Tibial nerve (tissue), 4 donors: Measurements from ENCODE around the gene SOCS7.

Source experiments
- EP300 ChIP-seq, 2 donors: sonication (generic); formaldehyde crosslinking; IDR thresholded peaks; one replicate each; pipeline ENCODE4 v1.6.1; 2017; ENCODE audit warnings: antibody characterized with exemption in 2 of 2, mild to moderate bottlenecking in 1 of 2
- TF ChIP-seq, protein P1 (sequence below), 5 experiments: fragments of 200-600 bp in 3 of 5; fragments of 450-650 bp in 2 of 5; sonication (generic) in 3 of 5; IDR thresholded peaks; one replicate each; pipeline ENCODE4 v1.5.1; 2016 to 2019; ENCODE audit warnings: antibody characterized with exemption in 5 of 5, mild to moderate bottlenecking in 3 of 5, moderate library complexity in 2 of 5

DNA sequence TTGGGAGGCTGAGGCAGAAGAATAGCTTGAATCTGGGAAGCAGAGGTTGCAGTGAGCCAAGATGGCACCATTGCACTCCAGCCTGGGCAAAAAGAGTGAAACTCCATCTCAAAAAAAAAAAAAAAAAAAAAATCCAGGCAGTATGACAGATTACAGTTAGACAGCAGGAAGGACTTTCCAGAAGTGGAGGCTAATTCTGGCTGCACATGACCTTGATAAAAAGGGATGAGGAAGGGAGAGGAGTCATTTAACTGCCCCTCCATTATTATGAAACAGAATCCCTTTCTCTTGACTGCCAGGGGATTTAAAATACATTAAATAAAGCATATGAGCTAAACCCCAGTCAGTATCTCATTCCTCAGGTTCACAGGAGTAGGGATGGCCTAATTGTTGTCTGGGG, 74.8 kb downstream of the SOCS7 start:
- no peak for TF ChIP-seq EP300 (IDR thresholded peaks at IDR 0.05)
- TF ChIP-seq, protein P1, sequence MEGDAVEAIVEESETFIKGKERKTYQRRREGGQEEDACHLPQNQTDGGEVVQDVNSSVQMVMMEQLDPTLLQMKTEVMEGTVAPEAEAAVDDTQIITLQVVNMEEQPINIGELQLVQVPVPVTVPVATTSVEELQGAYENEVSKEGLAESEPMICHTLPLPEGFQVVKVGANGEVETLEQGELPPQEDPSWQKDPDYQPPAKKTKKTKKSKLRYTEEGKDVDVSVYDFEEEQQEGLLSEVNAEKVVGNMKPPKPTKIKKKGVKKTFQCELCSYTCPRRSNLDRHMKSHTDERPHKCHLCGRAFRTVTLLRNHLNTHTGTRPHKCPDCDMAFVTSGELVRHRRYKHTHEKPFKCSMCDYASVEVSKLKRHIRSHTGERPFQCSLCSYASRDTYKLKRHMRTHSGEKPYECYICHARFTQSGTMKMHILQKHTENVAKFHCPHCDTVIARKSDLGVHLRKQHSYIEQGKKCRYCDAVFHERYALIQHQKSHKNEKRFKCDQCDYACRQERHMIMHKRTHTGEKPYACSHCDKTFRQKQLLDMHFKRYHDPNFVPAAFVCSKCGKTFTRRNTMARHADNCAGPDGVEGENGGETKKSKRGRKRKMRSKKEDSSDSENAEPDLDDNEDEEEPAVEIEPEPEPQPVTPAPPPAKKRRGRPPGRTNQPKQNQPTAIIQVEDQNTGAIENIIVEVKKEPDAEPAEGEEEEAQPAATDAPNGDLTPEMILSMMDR (IDR thresholded peaks at IDR 0.05): no peak
